T1000 (cell line): ENCODE measurements around the gene C1QTNF1.

Source experiments
- DNase-seq: peaks from one replicate; lab custom pipeline; 2025; ENCODE audit warnings: mixed read lengths; lab: John Stamatoyannopoulos, UW

C1QTNF1 gene, protein sequence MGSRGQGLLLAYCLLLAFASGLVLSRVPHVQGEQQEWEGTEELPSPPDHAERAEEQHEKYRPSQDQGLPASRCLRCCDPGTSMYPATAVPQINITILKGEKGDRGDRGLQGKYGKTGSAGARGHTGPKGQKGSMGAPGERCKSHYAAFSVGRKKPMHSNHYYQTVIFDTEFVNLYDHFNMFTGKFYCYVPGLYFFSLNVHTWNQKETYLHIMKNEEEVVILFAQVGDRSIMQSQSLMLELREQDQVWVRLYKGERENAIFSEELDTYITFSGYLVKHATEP

GRCh38 chr17:79023886-79024771, at the start of gene C1QTNF1:
C1QTNF1 (plus strand) TSS chr17:79024169; CDS start chr17:79043969, 19,800 bp downstream.
- peak; percentile 16 for DNase-seq

DNA sequence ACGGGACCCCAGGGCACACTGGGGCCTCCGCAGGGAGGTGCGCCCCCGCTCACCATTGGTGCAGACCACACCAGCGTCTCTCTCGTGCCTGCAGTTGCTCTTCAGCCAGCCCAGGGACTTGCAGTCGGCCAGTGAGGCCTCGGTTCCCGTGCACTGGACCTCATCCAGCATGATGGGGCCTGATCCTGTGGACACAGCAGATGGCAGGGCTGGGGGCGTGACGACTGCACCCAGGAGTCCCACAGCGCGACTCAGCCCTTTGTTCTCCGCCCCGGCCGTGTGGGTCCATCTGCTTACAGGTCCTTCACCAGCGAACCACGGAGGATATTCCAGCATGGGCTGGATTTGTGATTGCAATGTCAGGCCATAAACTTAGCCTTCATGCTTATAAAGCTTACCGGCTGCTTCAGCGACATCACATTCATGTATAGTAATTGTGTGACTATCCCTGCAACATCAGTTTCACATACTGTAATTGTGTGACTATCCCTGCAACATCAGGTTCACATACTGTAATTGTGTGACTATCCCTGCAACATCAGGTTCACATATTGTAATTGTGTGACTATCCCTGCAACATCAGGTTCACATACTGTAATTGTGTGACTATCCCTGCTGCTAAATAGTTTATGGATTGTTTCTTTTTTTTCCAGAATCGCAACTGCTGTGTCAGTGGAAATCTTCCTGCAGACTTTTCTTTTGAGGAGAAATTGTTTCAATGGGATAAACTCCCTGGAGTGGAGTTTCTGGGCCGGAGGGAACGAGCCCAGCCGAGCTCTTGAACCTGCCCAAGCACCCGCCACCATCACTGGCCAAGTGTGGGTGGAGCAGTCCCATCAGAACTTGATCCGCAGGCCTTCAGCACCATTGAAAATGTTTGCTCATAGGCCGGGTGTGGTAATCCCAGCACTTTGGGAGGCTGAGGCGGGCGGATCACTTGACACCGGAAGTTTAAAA, 49.1 kb upstream of the C1QTNF1 start:
- no peak for DNase-seq

GRCh38 chr17:78976907-78977680, 46.9 kb upstream of the C1QTNF1 start:
- DNase-seq, result no peak

DNA sequence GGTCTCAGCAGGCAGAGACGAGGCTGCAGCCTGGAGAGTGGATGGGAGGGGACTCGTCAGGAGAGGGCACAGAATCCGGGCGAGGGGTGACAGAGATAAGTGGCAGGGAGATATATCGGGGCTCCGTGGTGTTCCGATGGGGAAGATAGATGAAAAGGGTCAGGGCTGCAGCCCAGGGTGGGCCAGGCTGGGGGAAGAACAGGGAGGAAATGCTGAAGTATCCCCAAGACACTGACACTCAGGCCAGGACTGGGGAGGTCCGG, 46.4 kb upstream of the C1QTNF1 start:
- DNase-seq, result no peak

- no peak for DNase-seq
These were observed 45.7 kb upstream of the C1QTNF1 start for GRCh38 chr17:78977997-78978973.

DNA sequence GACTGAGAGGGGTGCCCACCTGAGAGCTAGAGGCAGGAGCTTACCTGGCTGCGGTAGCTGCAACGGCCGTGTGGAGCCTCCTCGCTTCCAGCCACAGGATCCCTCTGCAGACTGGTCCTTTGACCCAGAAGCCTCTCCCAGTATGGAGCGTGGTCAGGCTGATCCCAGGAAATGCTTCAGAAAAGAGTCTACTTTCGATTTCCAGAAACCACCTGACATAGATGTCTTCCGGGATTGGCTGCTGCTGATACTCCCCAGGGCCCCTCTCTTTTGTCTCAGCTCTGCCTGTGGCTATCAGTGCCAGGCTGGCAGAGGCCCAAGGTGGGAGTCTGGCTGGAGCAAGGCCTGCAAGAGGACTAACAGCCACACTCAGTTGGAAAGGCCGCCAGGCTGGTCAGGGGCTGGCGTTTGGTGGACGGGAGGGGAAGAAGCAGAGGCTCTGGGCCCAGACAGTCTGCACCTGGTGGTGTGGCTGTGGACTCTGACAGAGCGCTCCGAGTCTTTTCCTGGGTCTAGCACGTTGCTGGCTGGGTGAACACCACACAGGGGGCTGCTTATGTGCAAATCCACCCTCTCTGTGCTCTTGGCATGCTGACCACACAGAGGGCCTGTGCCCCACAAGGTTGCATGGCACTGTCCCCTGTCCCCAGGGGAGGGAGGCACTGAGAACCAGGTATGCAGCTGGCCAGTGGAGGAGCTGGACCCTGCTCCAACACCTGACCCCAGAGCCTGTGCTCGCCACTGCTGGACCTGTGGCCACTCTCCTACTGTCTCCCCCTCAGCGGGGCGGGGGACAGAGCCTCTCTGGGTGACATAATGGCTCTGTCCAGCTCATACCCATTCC, 44.0 kb upstream of the C1QTNF1 start, which contains the start of gene LGALS3BP:
Gene LGALS3BP (minus strand): TSS at position 144 of the 844 bp plus-strand sequence. CDS start 2,732 bp downstream, outside the sequence.
- DNase-seq, result peak; percentile 75

DNA sequence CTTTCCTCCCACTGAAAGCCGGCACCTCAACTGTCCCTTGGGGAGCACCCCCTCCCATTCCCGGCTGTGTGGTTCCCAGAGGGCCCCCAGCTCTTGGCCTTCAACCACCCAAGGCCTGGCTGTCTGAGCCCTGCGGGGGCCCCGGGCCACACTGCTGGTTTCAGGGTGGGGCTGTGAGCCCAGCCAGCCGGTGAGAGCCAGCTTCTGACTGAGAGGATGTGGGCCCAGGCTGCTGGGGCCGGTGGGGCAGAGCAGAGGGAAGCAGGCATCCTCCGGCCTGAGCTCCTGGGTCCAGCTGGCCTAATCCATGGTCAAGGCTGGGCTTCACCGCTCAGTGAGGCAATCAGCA, 43.4 kb upstream of the C1QTNF1 start:
- DNase-seq, result no peak

- no peak for DNase-seq
These were observed 42.7 kb upstream of the C1QTNF1 start for GRCh38 chr17:78981010-78981888.

- no peak for DNase-seq
These were observed 38.6 kb upstream of the C1QTNF1 start for GRCh38 chr17:78985395-78985794.

DNA sequence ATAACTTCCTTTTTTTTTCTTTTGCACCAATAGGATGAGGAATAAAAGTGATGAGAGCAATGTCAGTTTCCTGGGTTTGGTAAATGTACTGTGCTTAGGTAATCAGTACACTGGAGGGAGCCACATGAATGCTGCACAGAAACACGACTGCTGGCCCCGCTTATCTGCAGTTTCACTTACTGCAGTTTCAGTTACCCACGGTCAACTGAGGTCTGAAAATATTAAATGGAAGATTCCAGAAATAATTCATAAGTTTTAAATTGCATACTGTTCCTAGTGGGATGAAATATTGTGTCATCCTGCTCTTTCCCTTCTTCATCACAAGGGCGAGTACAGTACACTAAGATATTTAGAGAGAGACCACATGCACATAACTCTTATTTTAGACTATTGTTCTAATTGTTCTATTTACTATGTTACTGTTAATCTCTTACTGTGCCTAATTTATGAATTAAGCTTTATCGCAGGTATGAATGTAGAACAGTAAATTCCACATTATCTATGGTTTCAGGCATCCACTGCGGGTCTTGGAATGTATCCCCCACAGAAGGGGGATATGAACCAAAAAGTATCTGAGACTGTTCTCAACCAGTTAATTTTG, 37.8 kb upstream of the C1QTNF1 start:
- DNase-seq, result no peak

DNA sequence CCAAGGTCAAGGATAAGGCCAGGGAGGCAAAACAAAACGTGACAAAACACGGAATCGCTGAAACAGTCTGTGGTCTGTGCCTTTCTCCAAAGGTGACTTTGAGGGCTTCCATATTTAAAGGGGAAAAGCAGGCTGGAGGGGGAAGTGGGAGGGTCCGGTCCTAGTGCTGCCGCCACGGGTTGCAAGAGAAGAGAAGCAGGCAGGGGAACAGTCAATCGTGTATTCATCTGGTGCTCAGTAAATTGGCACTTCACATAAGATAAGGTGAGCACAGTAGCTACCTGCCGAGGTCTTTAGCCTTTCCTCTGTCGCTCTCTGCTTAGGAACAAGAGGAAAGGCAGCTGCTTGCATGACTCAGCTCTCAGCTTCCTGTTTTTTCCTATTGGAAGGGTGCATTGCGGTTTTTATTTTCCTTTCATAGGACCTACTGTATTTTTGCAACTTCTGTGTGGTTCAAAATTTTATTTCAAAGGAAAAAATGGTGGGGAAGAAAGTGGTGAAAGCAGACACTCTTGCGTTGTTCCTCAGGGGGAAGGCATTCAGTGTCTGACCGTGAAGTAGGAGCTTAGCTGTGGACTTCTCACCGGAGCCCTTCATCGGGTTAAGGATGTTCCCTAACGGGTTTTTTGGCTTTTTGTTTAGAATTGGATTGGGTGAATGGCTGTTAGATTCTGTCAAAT, 37.2 kb upstream of the C1QTNF1 start:
- DNase-seq, result no peak

- no peak for DNase-seq
These were observed 35.8 kb upstream of the C1QTNF1 start for GRCh38 chr17:78988152-78988551.

DNA sequence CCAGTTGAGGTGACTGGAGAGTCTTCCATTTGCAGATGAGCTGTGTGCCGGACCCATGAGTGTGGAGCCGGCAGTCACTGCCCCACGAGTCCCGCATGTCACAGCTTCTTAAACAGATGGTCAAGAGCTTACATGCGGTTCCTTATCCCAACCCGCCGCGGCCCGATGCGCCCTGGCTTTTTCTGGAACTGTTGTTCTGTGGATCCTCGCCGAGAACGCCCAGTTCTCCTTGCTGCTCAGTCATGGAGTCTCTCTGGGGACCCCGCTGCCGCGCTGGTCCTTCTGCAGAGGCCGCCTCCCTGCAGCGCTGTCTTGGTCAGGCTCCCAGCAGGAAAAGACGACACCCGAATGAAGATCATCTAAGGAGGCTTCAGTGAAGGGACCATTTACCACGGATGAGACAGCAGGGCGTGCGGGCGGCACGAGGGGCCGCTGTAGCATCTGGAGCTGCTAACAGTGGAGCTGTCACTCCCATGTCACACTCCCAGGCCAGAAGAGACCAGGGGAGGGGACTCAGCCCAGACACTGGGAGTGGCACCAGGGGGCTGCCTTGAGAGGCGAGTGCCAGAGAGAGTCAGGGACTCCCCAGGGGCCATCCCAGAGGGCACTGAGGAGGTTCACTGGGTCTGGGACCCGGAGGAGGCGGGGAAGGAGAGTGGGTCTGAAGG, 33.5 kb upstream of the C1QTNF1 start:
- DNase-seq, result no peak

- DNase-seq, result no peak
These were observed 32.8 kb upstream of the C1QTNF1 start for GRCh38 chr17:78991017-78991738.

DNA sequence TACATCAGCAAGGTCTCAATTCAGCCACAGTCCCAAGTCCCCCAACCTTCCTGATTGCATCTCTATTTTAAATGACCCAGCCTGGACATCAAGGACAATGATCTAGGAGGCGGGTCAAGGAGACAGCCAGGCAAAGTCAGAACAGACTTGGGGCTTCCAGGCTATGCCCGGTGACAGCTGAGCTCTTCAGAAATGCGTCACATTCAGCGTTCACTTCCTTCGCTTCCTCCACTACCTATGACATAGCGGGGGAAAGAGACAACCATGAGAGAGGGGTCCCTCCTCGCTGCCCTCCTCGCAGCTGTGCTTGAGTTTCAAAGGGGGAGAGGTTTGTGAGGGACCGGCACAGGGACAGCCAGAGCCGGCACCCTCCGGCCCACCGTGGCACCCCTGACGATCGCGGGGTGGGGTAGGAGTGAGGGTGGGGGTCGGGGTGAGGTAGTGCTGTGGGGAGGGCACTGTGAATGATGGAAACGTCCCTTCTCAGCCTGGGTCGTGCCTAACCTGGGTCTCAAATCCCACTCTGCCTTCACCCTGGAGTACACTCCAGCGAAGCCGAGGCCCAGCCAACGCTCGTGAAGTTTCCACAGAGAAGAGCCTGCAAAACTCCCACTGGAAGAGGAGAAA, 31.9 kb upstream of the C1QTNF1 start:
- no peak for DNase-seq
